Ovary (tissue), 3 donors: Measurements from ENCODE around the gene TERT.

Experiments used
- CTCF ChIP-seq, 3 donors: fragments of 450-650 bp in 2 of 3; fragments of 200-600 bp in 1 of 3; IDR thresholded peaks; one replicate each; pipeline versions ENCODE4 v1.5.1 to v1.8.0; 2016 to 2022; ENCODE audit warnings: antibody characterized with exemption in 3 of 3, mild to moderate bottlenecking in 1 of 3
- EP300 ChIP-seq: sonication (generic); formaldehyde crosslinking; IDR thresholded peaks from one replicate; pipeline ENCODE4 v1.6.1; 2017; ENCODE audit warnings: antibody characterized with exemption
- donor health status: DM: no; HTN: no; CAD: no.

GRCh38 chr5:1204693-1205242 is 90.1 kb downstream of the TERT start:
- TF ChIP-seq CTCF (IDR thresholded peaks at IDR 0.05), result no peak
- no peak for TF ChIP-seq EP300
